HepG2 (cell line): ENCODE results near the gene UROS. TPM values are rescaled to one million over a fixed set of nuclear protein-coding genes. Genes with fewer than 3 reads are reported as not detected.

Source experiments
- ATAC-seq: fragments of 200-7000 bp; cut with Tn5 transposase; 3 replicates; pipeline ENCODE4 v1.9.1; 2020; ENCODE audit warnings: mild to moderate bottlenecking, moderate library complexity
- BruUV-seq: library from RNA; stranded (reverse); fragments of 400-500 nt; replicated peaks from 2 replicates; lab custom pipeline; 2021; lab: Mats Ljungman, UMichigan
- CTCF ChIA-PET: fragments of 300-600 bp; formaldehyde crosslinking; extraction: SDS; loops from one replicate; lab custom pipeline; 2021; ENCODE audit warnings: low total read pairs, inconsistent platforms, low intra/inter-chr PET ratio; lab: Yijun Ruan, JAX
- POLR2A ChIA-PET: fragments of 350-600 bp; sonication (Branson Sonifier 250); formaldehyde crosslinking; loops from one replicate; lab custom pipeline; 2020; ENCODE audit warnings: antibody characterized with exemption, inconsistent platforms; lab: Yijun Ruan, JAX
- DNase-seq: peaks from one replicate; pipeline ENCODE4 v3.0.0-alpha.2; 2015; ENCODE audit warnings: low spot score
- FAIRE-seq: peaks from 3 replicates; lab custom pipeline; 2011; peaks lifted over from hg19 to GRCh38; lab: Jason Lieb, UNC
- H2AFZ ChIP-seq: one replicate; pipeline ENCODE4 v1.6.1; 2011; ENCODE audit warnings: low read length, inconsistent platforms
- H3K27ac ChIP-seq: fragments of 300-600 bp; 3 replicates; pipeline ENCODE4 v1.8.0; 2011; ENCODE audit warnings: mixed run types, mild to moderate bottlenecking, mixed read lengths, low read length, inconsistent platforms; ENCODE audit not compliant: insufficient read depth; ENCODE audit errors: extremely low read length
- H3K27me3 ChIP-seq, 2 experiments: fragments of 200-600 bp in 1 of 2; 2 replicates in 1 of 2; 3 replicates in 1 of 2; pipeline versions ENCODE4 v1.6.0 to v1.8.0; 2011; ENCODE audit warnings: low read length in 2 of 2, mild to moderate bottlenecking in 2 of 2, moderate library complexity in 2 of 2, inconsistent platforms in 1 of 2; ENCODE audit not compliant: insufficient read depth in 2 of 2, control insufficient read depth in 1 of 2
- H3K36me3 ChIP-seq, 2 experiments: fragments of 200-600 bp in 1 of 2; replicated peaks in 1 of 2; 2 replicates in 1 of 2; 3 replicates in 1 of 2; pipeline versions ENCODE4 v1.5.1 to v1.8.0; 2011; ENCODE audit warnings: low read length in 2 of 2, inconsistent platforms in 1 of 2; ENCODE audit not compliant: insufficient read depth in 2 of 2, control insufficient read depth in 1 of 2
- H3K4me1 ChIP-seq: 2 replicates; pipeline ENCODE4 v1.5.1; 2012; ENCODE audit warnings: low read length, inconsistent platforms; ENCODE audit not compliant: insufficient read depth
- H3K4me2 ChIP-seq: 2 replicates; pipeline ENCODE4 v1.6.0; 2011; ENCODE audit warnings: low read depth, low read length, inconsistent platforms
- H3K4me3 ChIP-seq, 3 experiments: fragments of 200-600 bp in 1 of 3; sonication (generic), shearing (Covaris generic) in 1 of 3; replicated peaks in 1 of 3; 2 replicates each; pipeline ENCODE4 v1.5.1; 2011 to 2016; ENCODE audit warnings: low read length in 3 of 3, inconsistent platforms in 2 of 3, low read depth in 2 of 3, mild to moderate bottlenecking in 2 of 3, control low read depth in 1 of 3, mixed read lengths in 1 of 3; ENCODE audit not compliant: insufficient read depth in 1 of 3
- H3K79me2 ChIP-seq: one replicate; pipeline ENCODE4 v1.6.1; 2011; ENCODE audit warnings: low read length, inconsistent platforms; ENCODE audit not compliant: insufficient read depth
- H3K9ac ChIP-seq: 2 replicates; pipeline ENCODE4 v1.6.0; 2011; ENCODE audit warnings: mild to moderate bottlenecking, low read depth, low read length, inconsistent platforms; ENCODE audit not compliant: insufficient read depth
- H3K9me3 ChIP-seq: 2 replicates; pipeline ENCODE4 v1.5.1; 2012; ENCODE audit warnings: mild to moderate bottlenecking, low read length
- H4K20me1 ChIP-seq: 2 replicates; pipeline ENCODE4 v1.6.0; 2011; ENCODE audit warnings: inconsistent platforms, mild to moderate bottlenecking, low read length, moderate library complexity; ENCODE audit not compliant: insufficient read depth
- ELF3 ChIP-seq: IDR thresholded peaks from 2 replicates; pipeline ENCODE4 v1.6.1; 2016; ENCODE audit warnings: missing genetic modification reagents, missing compliant biosample characterization
- KDM1A ChIP-seq: IDR thresholded peaks from 2 replicates; pipeline ENCODE4 v1.6.1; 2016; ENCODE audit warnings: missing compliant biosample characterization
- MED8 ChIP-seq: sonication (generic); formaldehyde crosslinking; IDR thresholded peaks from 2 replicates; pipeline ENCODE4 v1.8.1; 2023; ENCODE audit warnings: mild to moderate bottlenecking, missing genetic modification reagents; ENCODE audit not compliant: insufficient replicate concordance
- PAWR ChIP-seq: sonication (generic); formaldehyde crosslinking; IDR thresholded peaks from 2 replicates; pipeline ENCODE4 v1.4.0; 2020; ENCODE audit warnings: missing genetic modification reagents, mild to moderate bottlenecking, borderline replicate concordance
- PTBP1 ChIP-seq: fragments of 200-400 bp; formaldehyde crosslinking; IDR thresholded peaks from 2 replicates; pipeline ENCODE4 v1.6.1; 2018; ENCODE audit warnings: low read length, low read depth; ENCODE audit not compliant: poor library complexity, severe bottlenecking
- RARA ChIP-seq: IDR thresholded peaks from 2 replicates; pipeline ENCODE4 v1.6.1; 2016; ENCODE audit warnings: missing genetic modification reagents, missing compliant biosample characterization
- SOX6 ChIP-seq, 2 experiments: fragments of 450-650 bp in 1 of 2; sonication (generic) in 1 of 2; formaldehyde crosslinking in 1 of 2; IDR thresholded peaks; 2 replicates each; pipeline versions ENCODE4 v1.4.0 to v1.6.1; 2017 to 2020; ENCODE audit warnings: antibody characterized with exemption in 1 of 2, mild to moderate bottlenecking in 1 of 2, missing genetic modification reagents in 1 of 2
- TCF12 ChIP-seq, 2 experiments: fragments of 450-650 bp in 1 of 2; sonication (generic) in 1 of 2; formaldehyde crosslinking in 1 of 2; IDR thresholded peaks; 2 replicates each; pipeline versions ENCODE4 v1.6.1 to v1.8.0; 2017 to 2022; ENCODE audit warnings: antibody characterized with exemption in 1 of 2, mild to moderate bottlenecking in 1 of 2, missing genetic modification reagents in 1 of 2, moderate library complexity in 1 of 2
- ZNF431 ChIP-seq: sonication (generic); formaldehyde crosslinking; IDR thresholded peaks from 2 replicates; pipeline ENCODE4 v1.9.0; 2022; ENCODE audit warnings: missing genetic modification reagents, low read depth, mild to moderate bottlenecking, borderline replicate concordance
- ZNF550 ChIP-seq: sonication (generic); formaldehyde crosslinking; IDR thresholded peaks from 2 replicates; pipeline ENCODE4 v1.4.0; 2020; ENCODE audit warnings: mild to moderate bottlenecking, missing genetic modification reagents, borderline replicate concordance
- ZSCAN25 ChIP-seq: sonication (generic); formaldehyde crosslinking; IDR thresholded peaks from 2 replicates; pipeline ENCODE4 v1.8.0; 2022; ENCODE audit warnings: mild to moderate bottlenecking, missing genetic modification reagents
- WGBS: methylation state at CpG from one replicate; pipeline ENCODE4 v1.1.6; 2017; ENCODE audit warnings: low lambda C conversion rate; 5-methylcytosine and 5-hydroxymethylcytosine counted together
- in situ Hi-C: cut with HindIII; loops from 2 replicates; pipeline ENCODE4 v1.10.0; 2017; ENCODE audit warnings: low pct_unique_long_range_greater_than_20kb; ENCODE audit not compliant: extremely low pct_ligation_motif_present
- intact Hi-C: fragments of 100-400 bp; cut with micrococcal nuclease; formaldehyde crosslinking; loops from one replicate; pipeline ENCODE4 v1.10.0; 2022; ENCODE audit not compliant: unreplicated experiment
- polyA plus RNA-seq, 8 experiments: library from polyadenylated mRNA; depleted of rRNA in 3 of 8; stranded (reverse) in 7 of 8; unstranded in 1 of 8; fragments of >200 nt; fragmentation: Illumina TruSeq in 4 of 8; extraction: Trizol in 4 of 8; gene quantifications; 2 replicates each; pipeline versions ENCODE4 v1.2.1 to v1.2.3, GENCODE V29; 2011 to 2016; ENCODE audit warnings: low read depth in 4 of 8, missing spikeins in 1 of 8, mixed read lengths in 1 of 8; ENCODE audit not compliant: insufficient read depth in 1 of 8
- total RNA-seq, 5 experiments: library from RNA; depleted of rRNA; stranded (reverse); fragments of >200 nt; fragmentation: Illumina TruSeq; extraction: Trizol; gene quantifications; 2 replicates each; pipeline ENCODE4 v1.2.3, GENCODE V29; 2016; ENCODE audit warnings: low read depth in 1 of 5
- TF ChIP-seq, protein P1 (sequence below): sonication (generic); formaldehyde crosslinking; IDR thresholded peaks from 2 replicates; pipeline ENCODE4 v1.5.0; 2020; ENCODE audit warnings: missing genetic modification reagents
- TF ChIP-seq, protein P2 (sequence below): IDR thresholded peaks from 2 replicates; pipeline ENCODE4 v1.6.1; 2018; ENCODE audit warnings: missing genetic modification reagents, mild to moderate bottlenecking, missing compliant biosample characterization
- TF ChIP-seq, protein P3 (sequence below): sonication (generic); formaldehyde crosslinking; IDR thresholded peaks from 2 replicates; pipeline ENCODE4 v1.8.1; 2023; ENCODE audit warnings: mild to moderate bottlenecking, moderate library complexity, missing genetic modification reagents
- TF ChIP-seq, protein P4 (sequence below): sonication (generic); formaldehyde crosslinking; IDR thresholded peaks from 2 replicates; pipeline ENCODE4 v1.5.0; 2020; ENCODE audit warnings: mild to moderate bottlenecking, missing genetic modification reagents, borderline replicate concordance
- TF ChIP-seq, protein P5 (sequence below): sonication (generic); formaldehyde crosslinking; IDR thresholded peaks from 2 replicates; pipeline ENCODE4 v1.4.0; 2020; ENCODE audit warnings: missing genetic modification reagents

Gene UROS
- total and polyA plus RNA-seq, 2 of the 13 experiments (the other 11 are each of a cell fraction or from before 2014, with no cell fraction given) = 14.8 to 49.9 TPM

DNA sequence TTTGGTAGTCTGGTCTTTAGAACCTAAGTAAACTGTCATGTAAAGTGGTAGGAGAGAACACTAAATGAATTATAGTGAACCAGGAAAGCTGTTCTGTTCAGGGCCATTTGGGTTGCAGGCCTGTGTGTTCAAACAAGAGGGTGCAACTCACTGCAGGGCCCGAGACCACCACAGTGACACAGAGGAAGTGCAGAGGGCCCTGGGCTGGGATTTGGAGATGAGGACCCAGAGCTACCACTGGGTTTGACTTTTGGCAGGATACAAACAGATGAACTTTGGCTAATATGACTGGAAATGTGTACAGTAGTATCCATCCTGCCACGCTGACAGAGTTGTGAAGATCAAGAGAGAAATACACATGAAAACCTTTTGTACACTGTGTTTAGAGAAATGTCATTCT lies 57.2 kb downstream of the UROS start:
- Histone ChIP-seq H3K4me2 (no peak overlapping the region), H3K9me3 (no peaks in the 10 kb centered on the region), H4K20me1 (no peaks in the 10 kb centered on the region), H2AFZ (no peak overlapping the region), H3K27ac (no peak overlapping the region), H3K9ac (no peak overlapping the region), H3K4me1 (no peaks in the 10 kb centered on the region), H3K36me3 (peaks cover 5 to 41% of the 10 kb centered on the region in 2 experiments; a peak in 4 of 5 replicates), H3K79me2 (no peaks in the 10 kb centered on the region), H3K27me3 (no peaks in the 10 kb centered on the region), H3K4me3 (no peak overlapping the region)
- 97% methylated on average over 2 of the region's 2 CpGs for WGBS
- in situ Hi-C loops = no loop called here
- intact Hi-C loops = no loop called here
- ChIA-PET CTCF (no interaction called here), POLR2A (interaction anchor here (1.4 kb wide), 1 partner anchor 46 kb away, joined by 4 read pairs; the partner anchor contains the start of gene EDRF1)
- FAIRE-seq (no peak), ATAC-seq (no peak), DNase-seq (no peak)
- TF ChIP-seq MED8 (CRISPR knock-in tag) = no peak
- TF ChIP-seq, protein P1, sequence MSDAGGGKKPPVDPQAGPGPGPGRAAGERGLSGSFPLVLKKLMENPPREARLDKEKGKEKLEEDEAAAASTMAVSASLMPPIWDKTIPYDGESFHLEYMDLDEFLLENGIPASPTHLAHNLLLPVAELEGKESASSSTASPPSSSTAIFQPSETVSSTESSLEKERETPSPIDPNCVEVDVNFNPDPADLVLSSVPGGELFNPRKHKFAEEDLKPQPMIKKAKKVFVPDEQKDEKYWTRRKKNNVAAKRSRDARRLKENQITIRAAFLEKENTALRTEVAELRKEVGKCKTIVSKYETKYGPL (CRISPR knock-in tag) = no peak
- TF ChIP-seq ZNF431 (CRISPR knock-in tag) = no peak
- TF ChIP-seq PTBP1 = no peak
- TF ChIP-seq, protein P2, sequence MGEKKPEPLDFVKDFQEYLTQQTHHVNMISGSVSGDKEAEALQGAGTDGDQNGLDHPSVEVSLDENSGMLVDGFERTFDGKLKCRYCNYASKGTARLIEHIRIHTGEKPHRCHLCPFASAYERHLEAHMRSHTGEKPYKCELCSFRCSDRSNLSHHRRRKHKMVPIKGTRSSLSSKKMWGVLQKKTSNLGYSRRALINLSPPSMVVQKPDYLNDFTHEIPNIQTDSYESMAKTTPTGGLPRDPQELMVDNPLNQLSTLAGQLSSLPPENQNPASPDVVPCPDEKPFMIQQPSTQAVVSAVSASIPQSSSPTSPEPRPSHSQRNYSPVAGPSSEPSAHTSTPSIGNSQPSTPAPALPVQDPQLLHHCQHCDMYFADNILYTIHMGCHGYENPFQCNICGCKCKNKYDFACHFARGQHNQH (CRISPR knock-in tag) = no peak
- TF ChIP-seq, protein P3, sequence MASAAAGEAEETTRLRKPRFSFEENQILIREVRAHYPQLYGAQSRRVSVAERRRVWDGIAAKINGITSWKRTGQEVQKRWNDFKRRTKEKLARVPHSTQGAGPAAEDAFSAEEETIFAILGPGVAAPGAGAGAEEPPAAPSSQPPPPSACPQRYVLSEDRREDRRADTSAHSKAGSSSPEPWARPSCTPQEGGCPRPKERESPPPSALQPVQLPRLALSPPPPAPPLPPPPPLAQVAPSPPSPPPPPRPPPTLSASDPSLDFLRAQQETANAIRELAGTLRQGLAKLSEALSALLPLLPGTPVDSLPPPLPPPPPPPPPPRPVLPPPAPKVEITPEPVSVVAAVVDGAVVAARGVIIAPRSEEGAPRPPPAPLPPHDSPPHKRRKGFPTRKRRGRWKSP (CRISPR knock-in tag) = no peak
- no peak for TF ChIP-seq KDM1A (CRISPR knock-in tag)
- TF ChIP-seq TCF12 (IDR thresholded peaks at IDR 0.05) = no peak
- no peak for TF ChIP-seq TCF12 (CRISPR knock-in tag; IDR thresholded peaks at IDR 0.05)
- TF ChIP-seq ZSCAN25 (CRISPR knock-in tag) = no peak
- no peak for TF ChIP-seq PAWR (CRISPR knock-in tag)
- TF ChIP-seq ELF3 (CRISPR knock-in tag) = no peak
- TF ChIP-seq RARA (CRISPR knock-in tag) = no peak
- TF ChIP-seq, protein P4, sequence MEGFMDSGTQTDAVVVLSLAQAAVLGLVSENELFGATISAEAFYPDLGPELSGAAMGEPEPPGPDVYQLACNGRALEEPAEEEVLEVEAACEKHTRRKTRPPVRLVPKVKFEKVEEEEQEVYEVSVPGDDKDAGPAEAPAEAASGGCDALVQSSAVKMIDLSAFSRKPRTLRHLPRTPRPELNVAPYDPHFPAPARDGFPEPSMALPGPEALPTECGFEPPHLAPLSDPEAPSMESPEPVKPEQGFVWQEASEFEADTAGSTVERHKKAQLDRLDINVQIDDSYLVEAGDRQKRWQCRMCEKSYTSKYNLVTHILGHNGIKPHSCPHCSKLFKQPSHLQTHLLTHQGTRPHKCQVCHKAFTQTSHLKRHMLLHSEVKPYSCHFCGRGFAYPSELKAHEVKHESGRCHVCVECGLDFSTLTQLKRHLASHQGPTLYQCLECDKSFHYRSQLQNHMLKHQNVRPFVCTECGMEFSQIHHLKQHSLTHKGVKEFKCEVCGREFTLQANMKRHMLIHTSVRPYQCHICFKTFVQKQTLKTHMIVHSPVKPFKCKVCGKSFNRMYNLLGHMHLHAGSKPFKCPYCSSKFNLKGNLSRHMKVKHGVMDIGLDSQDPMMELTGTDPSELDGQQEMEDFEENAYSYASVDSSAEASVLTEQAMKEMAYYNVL (CRISPR knock-in tag) = no peak
- no peak for TF ChIP-seq ZNF550 (CRISPR knock-in tag)
- no peak for TF ChIP-seq SOX6 (IDR thresholded peaks at IDR 0.05)
- TF ChIP-seq SOX6 (CRISPR knock-in tag; IDR thresholded peaks at IDR 0.05) = no peak
- TF ChIP-seq, protein P5, sequence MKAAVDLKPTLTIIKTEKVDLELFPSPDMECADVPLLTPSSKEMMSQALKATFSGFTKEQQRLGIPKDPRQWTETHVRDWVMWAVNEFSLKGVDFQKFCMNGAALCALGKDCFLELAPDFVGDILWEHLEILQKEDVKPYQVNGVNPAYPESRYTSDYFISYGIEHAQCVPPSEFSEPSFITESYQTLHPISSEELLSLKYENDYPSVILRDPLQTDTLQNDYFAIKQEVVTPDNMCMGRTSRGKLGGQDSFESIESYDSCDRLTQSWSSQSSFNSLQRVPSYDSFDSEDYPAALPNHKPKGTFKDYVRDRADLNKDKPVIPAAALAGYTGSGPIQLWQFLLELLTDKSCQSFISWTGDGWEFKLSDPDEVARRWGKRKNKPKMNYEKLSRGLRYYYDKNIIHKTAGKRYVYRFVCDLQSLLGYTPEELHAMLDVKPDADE (CRISPR knock-in tag) = no peak
- no TSS peak for BruUV-seq
